MM.1S (cell line): Measurements from ENCODE around the gene ZBTB46.

Experiments
- CTCF ChIP-seq: fragments of 300-600 bp; sonication (generic); IDR thresholded peaks from 2 replicates; pipeline ENCODE4 v1.5.1; 2016; ENCODE audit warnings: antibody characterized with exemption, low read length, mixed read lengths
- EZH2 ChIP-seq: fragments of 300-600 bp; sonication (generic); optimal IDR thresholded peaks from 2 replicates; pipeline ENCODE3; 2017; ENCODE audit warnings: low read depth, mild to moderate bottlenecking, antibody characterized with exemption, low read length, mixed read lengths
- EZH2phosphoT487 ChIP-seq: fragments of 300-600 bp; sonication (generic); IDR thresholded peaks from 2 replicates; pipeline ENCODE4 v1.6.1; 2018; ENCODE audit warnings: antibody characterized with exemption, low read length

GRCh38 chr20:63754008-63754407 is 77.1 kb downstream of the ZBTB46 start:
- TF ChIP-seq CTCF (no peak), EZH2 (no peak), EZH2phosphoT487 (no peak)
